ENCODE data around the gene TUFT1. TPM values are rescaled to one million over a fixed set of nuclear protein-coding genes. Genes with fewer than 3 reads are reported as not detected.
A peak's percentile ranks its signal among the peaks of the same experiment; 100 is the strongest.

Gene TUFT1
- total RNA-seq, 2 donors from 2014 or later, result 12.7 to 18.3 TPM

GRCh38 chr1:151562661-151563060, 22.6 kb downstream of the TUFT1 start:
- Mint-ChIP-seq H3K27me3 (ENCODE audit: insufficient read depth) (no peaks in the 10 kb centered on the region), H3K9me3 (peaks cover 2% of the 10 kb centered on the region), H3K27ac (no peak overlapping the region), H3K4me1 (peaks cover 10% of the 10 kb centered on the region), H3K36me3 (ENCODE audit: low read depth) (peaks cover 22% of the 10 kb centered on the region), H3K4me3 (no peak overlapping the region)
- H3K9me3 ChIP-seq (ENCODE audit: control insufficient read depth, low read length), result no peaks in the 10 kb centered on the region
- H3K9ac ChIP-seq (ENCODE audit: extremely low read depth, low read length, poor library complexity, severe bottlenecking), result no peak overlapping the region
- H3K27me3 ChIP-seq (ENCODE audit: control insufficient read depth, insufficient read depth, low read length, poor library complexity, severe bottlenecking), result no peaks in the 10 kb centered on the region
- H3K27ac ChIP-seq (ENCODE audit: low read depth, low read length), result no peak overlapping the region
- DNase-seq, result no peak
- no CpG with 5 or more reads among the region's 1 CpG for WGBS, 2 experiments (ENCODE audit: insufficient coverage in 1 of 2, insufficient read length in 1 of 2)
- no peak overlapping the region for H3K4me3 ChIP-seq (ENCODE audit: low read length)
- no peak for TF ChIP-seq CTCF (conservative IDR thresholded peaks at IDR 0.05)
- H3K4me1 ChIP-seq (ENCODE audit: control insufficient read depth, insufficient read depth, low read length), result peaks cover 4% of the 10 kb centered on the region
- H3K36me3 ChIP-seq (ENCODE audit: control insufficient read depth, insufficient read depth, low read length), result peaks cover 25% of the 10 kb centered on the region

GRCh38 chr1:151563376-151563775, 23.3 kb downstream of the TUFT1 start:
- peaks cover 26% of the 10 kb centered on the region for H3K36me3 Mint-ChIP-seq (ENCODE audit: low read depth)
- Histone ChIP-seq H3K27me3 (ENCODE audit: control insufficient read depth, insufficient read depth, low read length, poor library complexity, severe bottlenecking) (no peaks in the 10 kb centered on the region), H3K36me3 (ENCODE audit: control insufficient read depth, insufficient read depth, low read length) (peaks cover 32% of the 10 kb centered on the region), H3K9me3 (ENCODE audit: control insufficient read depth, low read length) (no peaks in the 10 kb centered on the region), H3K27ac (ENCODE audit: low read depth, low read length) (no peak overlapping the region), H3K4me3 (ENCODE audit: low read length) (no peak overlapping the region), H3K9ac (ENCODE audit: extremely low read depth, low read length, poor library complexity, severe bottlenecking) (no peak overlapping the region), H3K4me1 (ENCODE audit: control insufficient read depth, insufficient read depth, low read length) (peaks cover 4% of the 10 kb centered on the region)
- H3K4me3 Mint-ChIP-seq, result no peak overlapping the region
- H3K4me1 Mint-ChIP-seq, result peaks cover 10% of the 10 kb centered on the region
- H3K27ac Mint-ChIP-seq, result no peak overlapping the region
- H3K9me3 Mint-ChIP-seq, result peaks cover 2% of the 10 kb centered on the region
- WGBS, 2 experiments (ENCODE audit: insufficient coverage in 1 of 2, insufficient read length in 1 of 2), result 59% methylated on average over 1 of the region's 2 CpGs; no CpG with 5 or more reads in 1 of the 2 experiments
- TF ChIP-seq CTCF (conservative IDR thresholded peaks at IDR 0.05), result no peak
- DNase-seq, result no peak
- no peaks in the 10 kb centered on the region for H3K27me3 Mint-ChIP-seq (ENCODE audit: insufficient read depth)

GRCh38 chr1:151565502-151566189, 25.5 kb downstream of the TUFT1 start:
- Mint-ChIP-seq H3K9me3 (no peaks in the 10 kb centered on the region), H3K36me3 (ENCODE audit: low read depth) (peaks cover 35% of the 10 kb centered on the region), H3K27ac (no peak overlapping the region), H3K27me3 (ENCODE audit: insufficient read depth) (no peaks in the 10 kb centered on the region), H3K4me3 (no peak overlapping the region), H3K4me1 (peaks cover 10% of the 10 kb centered on the region)
- Histone ChIP-seq H3K4me1 (ENCODE audit: control insufficient read depth, insufficient read depth, low read length) (peaks cover 4% of the 10 kb centered on the region), H3K4me3 (ENCODE audit: low read length) (peak overlapping the region; percentile 14), H3K27ac (ENCODE audit: low read depth, low read length) (peak overlapping the region; percentile 46), H3K27me3 (ENCODE audit: control insufficient read depth, insufficient read depth, low read length, poor library complexity, severe bottlenecking) (no peaks in the 10 kb centered on the region), H3K9ac (ENCODE audit: extremely low read depth, low read length, poor library complexity, severe bottlenecking) (no peak overlapping the region), H3K36me3 (ENCODE audit: control insufficient read depth, insufficient read depth, low read length) (peaks cover 49% of the 10 kb centered on the region), H3K9me3 (ENCODE audit: control insufficient read depth, low read length) (no peaks in the 10 kb centered on the region)
- DNase-seq, result no peak
- TF ChIP-seq CTCF (conservative IDR thresholded peaks at IDR 0.05), result no peak
- 58 to 77% methylated on average over 5 of the region's 5 CpGs for WGBS, 2 experiments (ENCODE audit: insufficient coverage in 1 of 2, insufficient read length in 1 of 2)

All from endodermal cell (in vitro differentiated cells).